HG03135 (cell line): ENCODE data around the gene URB1.
A peak's percentile ranks its signal among the peaks of the same experiment; 100 is the strongest.
"Not testable (repeated sequence)": the region's sequence is repeated elsewhere in the genome, so short reads cannot be mapped to it uniquely, and the experiment has no call there.

Experiments used
- ATAC-seq: cut with Tn5 transposase; IDR thresholded peaks from one replicate; pipeline ENCODE4 v1.9.1; 2021; ENCODE audit warnings: mild to moderate bottlenecking, moderate library complexity; ENCODE audit not compliant: unreplicated experiment

URB1 gene

GRCh38 chr21:32392880-32393676, at the start of gene URB1:
Gene URB1, minus strand, starts transcription at chr21:32393012. Its CDS starts 102 bp downstream, at chr21:32392910.
- ATAC-seq, result peak; percentile 93

- no peak for ATAC-seq
Observed at GRCh38 chr21:32437729-32438128, 44.9 kb upstream of the URB1 start.

GRCh38 chr21:32432982-32433660, 40.3 kb upstream of the URB1 start:
- not testable (repeated sequence) for ATAC-seq

- no peak for ATAC-seq
Observed at GRCh38 chr21:32427958-32428623, 35.3 kb upstream of the URB1 start.

- ATAC-seq, result no peak
Observed at GRCh38 chr21:32426592-32427051, 33.8 kb upstream of the URB1 start.

- ATAC-seq, result no peak
Observed at GRCh38 chr21:32426066-32426465, 33.3 kb upstream of the URB1 start.

GRCh38 chr21:32425628-32426027, 32.8 kb upstream of the URB1 start:
- ATAC-seq, result no peak

GRCh38 chr21:32424674-32425073, 31.9 kb upstream of the URB1 start:
- no peak for ATAC-seq

GRCh38 chr21:32424191-32424535, 31.4 kb upstream of the URB1 start:
- ATAC-seq, result no peak

GRCh38 chr21:32423320-32424190, 30.7 kb upstream of the URB1 start:
- no peak for ATAC-seq

- no peak for ATAC-seq
Observed at GRCh38 chr21:32422064-32422463, 29.3 kb upstream of the URB1 start.

- ATAC-seq, result no peak
Observed at GRCh38 chr21:32418146-32418545, 25.3 kb upstream of the URB1 start.

GRCh38 chr21:32415451-32416398, 22.9 kb upstream of the URB1 start:
- ATAC-seq, result no peak

- no peak for ATAC-seq
Observed at GRCh38 chr21:32414579-32415358, 22.0 kb upstream of the URB1 start.

GRCh38 chr21:32413697-32414578, 21.1 kb upstream of the URB1 start:
- ATAC-seq, result no peak

- no peak for ATAC-seq
Observed at GRCh38 chr21:32413015-32413504, 20.2 kb upstream of the URB1 start.

GRCh38 chr21:32412162-32413014, 19.6 kb upstream of the URB1 start, which contains the start of gene EVA1C:
Gene EVA1C, plus strand, starts transcription at chr21:32412706. Its CDS starts 148 bp downstream, at chr21:32412854.
- no peak for ATAC-seq
